Liver (tissue), 9 donors: ENCODE results near the gene NFIB. TPM values are rescaled to one million over a fixed set of nuclear protein-coding genes. Genes with fewer than 3 reads are reported as not detected.

Experiments
- DNase-seq: peaks from one replicate; pipeline ENCODE4 v3.0.0-alpha.2; 2017; ENCODE audit warnings: low spot score
- H3K27ac ChIP-seq, 2 donors: one replicate each; pipeline ENCODE4 v1.7.0; 2013; ENCODE audit warnings: inconsistent platforms in 2 of 2, low read length in 2 of 2, control low read depth in 1 of 2, low read depth in 1 of 2, mild to moderate bottlenecking in 1 of 2
- H3K27me3 ChIP-seq, 4 donors: one replicate each; pipeline versions ENCODE4 v1.6.1 to v1.7.0; 2013; ENCODE audit warnings: low read length in 3 of 4, inconsistent platforms in 1 of 4, mild to moderate bottlenecking in 1 of 4, moderate library complexity in 1 of 4; ENCODE audit not compliant: control insufficient read depth in 4 of 4, insufficient read depth in 4 of 4
- H3K36me3 ChIP-seq, 4 donors: one replicate each; pipeline versions ENCODE4 v1.6.1 to v1.7.0; 2013; ENCODE audit warnings: low read length in 3 of 4, mild to moderate bottlenecking in 3 of 4, low read depth in 1 of 4, moderate library complexity in 1 of 4; ENCODE audit not compliant: control insufficient read depth in 4 of 4, insufficient read depth in 3 of 4
- H3K4me1 ChIP-seq, 4 donors: one replicate each; pipeline versions ENCODE4 v1.6.1 to v1.7.0; 2013; ENCODE audit warnings: low read length in 3 of 4, mild to moderate bottlenecking in 3 of 4, moderate library complexity in 1 of 4; ENCODE audit not compliant: control insufficient read depth in 4 of 4, insufficient read depth in 4 of 4
- H3K4me3 ChIP-seq, 3 donors: one replicate each; pipeline versions ENCODE4 v1.6.1 to v1.7.0; 2013; ENCODE audit warnings: low read length in 3 of 3, control low read depth in 1 of 3, low read depth in 1 of 3, mild to moderate bottlenecking in 1 of 3
- H3K9ac ChIP-seq, 2 donors: one replicate each; pipeline ENCODE4 v1.7.0; 2013; ENCODE audit warnings: low read length in 2 of 2, mild to moderate bottlenecking in 2 of 2, moderate library complexity in 2 of 2, control low read depth in 1 of 2, low read depth in 1 of 2
- H3K9me3 ChIP-seq, 4 donors: one replicate each; pipeline versions ENCODE4 v1.6.1 to v1.7.0; 2013; ENCODE audit warnings: low read length in 3 of 4; ENCODE audit not compliant: control insufficient read depth in 4 of 4
- ATF3 ChIP-seq: IDR thresholded peaks from 2 replicates; pipeline ENCODE4 v1.6.1; 2016; ENCODE audit warnings: antibody characterized with exemption
- CTCF ChIP-seq: fragments of 150-350 bp; IDR thresholded peaks from 2 replicates; pipeline ENCODE4 v1.5.1; 2017; ENCODE audit warnings: improper control_type of control experiment, low read depth, low read length; ENCODE audit not compliant: missing input control
- EGR1 ChIP-seq, 2 donors: IDR thresholded peaks; 2 replicates each; pipeline ENCODE4 v1.6.1; 2016 to 2018; ENCODE audit warnings: antibody characterized with exemption in 2 of 2, low read depth in 2 of 2
- FOXA1 ChIP-seq: IDR thresholded peaks from 2 replicates; pipeline ENCODE4 v1.6.1; 2016; ENCODE audit warnings: antibody characterized with exemption
- FOXA2 ChIP-seq: IDR thresholded peaks from 2 replicates; pipeline ENCODE4 v1.6.1; 2016; ENCODE audit warnings: antibody characterized with exemption
- GABPA ChIP-seq, 2 donors: IDR thresholded peaks in 1 of 2; conservative IDR thresholded peaks in 1 of 2; 2 replicates each; pipeline ENCODE4 v1.6.1; 2016; ENCODE audit warnings: antibody characterized with exemption in 2 of 2, mild to moderate bottlenecking in 1 of 2, moderate library complexity in 1 of 2
- HNF4A ChIP-seq, 2 donors: conservative IDR thresholded peaks; 2 replicates each; pipeline ENCODE4 v1.6.1; 2016; ENCODE audit warnings: antibody characterized with exemption in 2 of 2, mild to moderate bottlenecking in 2 of 2
- HNF4G ChIP-seq: IDR thresholded peaks from 2 replicates; pipeline ENCODE4 v1.6.1; 2016; ENCODE audit warnings: antibody characterized with exemption
- JUND ChIP-seq, 2 donors: IDR thresholded peaks; 2 replicates each; pipeline ENCODE4 v1.6.1; 2016; ENCODE audit warnings: antibody characterized with exemption in 2 of 2
- MAX ChIP-seq: IDR thresholded peaks from 2 replicates; pipeline ENCODE4 v1.6.1; 2016; ENCODE audit warnings: antibody characterized with exemption
- NR2F2 ChIP-seq: IDR thresholded peaks from 2 replicates; pipeline ENCODE4 v1.6.1; 2016; ENCODE audit warnings: antibody characterized with exemption
- RAD21 ChIP-seq, 2 donors: IDR thresholded peaks; 2 replicates each; pipeline ENCODE4 v1.6.1; 2016; ENCODE audit warnings: antibody characterized with exemption in 2 of 2, mild to moderate bottlenecking in 2 of 2
- REST ChIP-seq: IDR thresholded peaks from 2 replicates; pipeline ENCODE4 v1.6.1; 2016; ENCODE audit warnings: antibody characterized with exemption, mild to moderate bottlenecking
- RXRA ChIP-seq, 2 donors: IDR thresholded peaks; 2 replicates each; pipeline ENCODE4 v1.6.1; 2017 to 2018; ENCODE audit warnings: antibody characterized with exemption in 2 of 2, mild to moderate bottlenecking in 1 of 2
- SP1 ChIP-seq: IDR thresholded peaks from 2 replicates; pipeline ENCODE4 v1.6.1; 2018; ENCODE audit warnings: antibody characterized with exemption, mild to moderate bottlenecking
- TAF1 ChIP-seq: conservative IDR thresholded peaks from 2 replicates; pipeline ENCODE4 v1.6.1; 2016; ENCODE audit warnings: antibody characterized with exemption, mild to moderate bottlenecking
- YY1 ChIP-seq: IDR thresholded peaks from 2 replicates; pipeline ENCODE4 v1.6.1; 2016; ENCODE audit warnings: antibody characterized with exemption, mild to moderate bottlenecking
- ZBTB33 ChIP-seq: IDR thresholded peaks from 2 replicates; pipeline ENCODE4 v1.6.1; 2016; ENCODE audit warnings: antibody characterized with exemption
- WGBS: extraction: QIAGEN DNeasy Blood & Tissue Kit; methylation state at CpG from one replicate; pipeline ENCODE4 v1.1.7; 2013; 5-methylcytosine and 5-hydroxymethylcytosine counted together
- polyA plus RNA-seq, 2 donors: library from polyadenylated mRNA; stranded (reverse) in 1 of 2; unstranded in 1 of 2; fragments of 200-250 nt in 1 of 2; fragments of >200 nt in 1 of 2; fragmentation: Nextera tagmentation in 1 of 2; extraction: Ambion mirVana in 1 of 2; gene quantifications; one replicate each; pipeline versions ENCODE4 v1.2.1 to v1.2.3, GENCODE V29; 2013 to 2015
- total RNA-seq, 2 donors: library from RNA; depleted of rRNA; stranded (reverse); fragments of >200 nt; gene quantifications; one replicate each; pipeline ENCODE4 v1.2.3, GENCODE V29; 2014
- donor health status: healthy.
- donor health status: healthy.
- donor health status: healthy.
- donor health status: healthy.
- donor health status: healthy.

Gene NFIB
- total and polyA plus RNA-seq, 4 donors, result 3.2 to 23.2 (median 8.0) TPM

- H3K9me3 ChIP-seq, result no peaks in the 10 kb centered on the region
- no peaks in the 10 kb centered on the region for H3K27me3 ChIP-seq
- H3K4me1 ChIP-seq, result peaks cover 0 to 1% (median 0%) of the 10 kb centered on the region in 4 donors
- TF ChIP-seq ZBTB33, result no peak
- no peak for TF ChIP-seq RXRA (IDR thresholded peaks at IDR 0.05)
- no peak for TF ChIP-seq SP1
- no peak for TF ChIP-seq GABPA (IDR thresholded peaks at IDR 0.05 in 1 of 2, conservative IDR thresholded peaks at IDR 0.05 in 1 of 2)
- no peak for TF ChIP-seq CTCF
- no peak for TF ChIP-seq EGR1 (IDR thresholded peaks at IDR 0.05; ENCODE audit: low read depth in 2 of 2)
- no peak for TF ChIP-seq FOXA1
- TF ChIP-seq HNF4A (conservative IDR thresholded peaks at IDR 0.05), result no peak
- TF ChIP-seq FOXA2, result no peak
- no peak for TF ChIP-seq HNF4G
- TF ChIP-seq MAX, result no peak
- TF ChIP-seq ATF3, result no peak
- TF ChIP-seq TAF1, result no peak
- TF ChIP-seq NR2F2, result no peak
- no peak for TF ChIP-seq JUND (IDR thresholded peaks at IDR 0.05)
- TF ChIP-seq YY1, result no peak
- no peak for TF ChIP-seq RAD21 (IDR thresholded peaks at IDR 0.05)
- no peak for TF ChIP-seq REST
- H3K4me3 ChIP-seq, result no peak overlapping the region
- H3K36me3 ChIP-seq, result peaks cover 0 to 7% (median 2%) of the 10 kb centered on the region in 4 donors
- DNase-seq, result no peak
- no peak overlapping the region for H3K27ac ChIP-seq
- no peak overlapping the region for H3K9ac ChIP-seq
- 98% methylated on average over 1 of the region's 1 CpG for WGBS
Observed at GRCh38 chr9:14085810-14086209, 228.1 kb downstream of the NFIB start.
